Sigmoid colon (tissue), 7 donors: Measurements from ENCODE around the gene VIPR2. TPM values are rescaled to one million over a fixed set of nuclear protein-coding genes. Genes with fewer than 3 reads are reported as not detected.

Experiments used
- DNase-seq: peaks from one replicate; pipeline ENCODE4 v3.0.0-alpha.2; 2019
- H3K27ac ChIP-seq, 4 donors: fragments of 200-600 bp; sonication (generic); one replicate each; pipeline ENCODE4 v1.5.1; 2016 to 2019; ENCODE audit warnings: mild to moderate bottlenecking in 1 of 4
- H3K27me3 ChIP-seq, 3 donors: fragments of 200-600 bp; sonication (generic); one replicate each; pipeline ENCODE4 v1.5.1; 2019; ENCODE audit warnings: mild to moderate bottlenecking in 1 of 3
- H3K36me3 ChIP-seq, 4 donors: fragments of 200-600 bp; sonication (generic); one replicate each; pipeline ENCODE4 v1.5.1; 2016 to 2019
- H3K4me1 ChIP-seq, 4 donors: fragments of 200-600 bp; sonication (generic); one replicate each; pipeline ENCODE4 v1.5.1; 2017 to 2019
- H3K4me3 ChIP-seq, 4 donors: fragments of 200-600 bp; sonication (generic); one replicate each; pipeline ENCODE4 v1.5.1; 2017 to 2019; ENCODE audit warnings: mild to moderate bottlenecking in 2 of 4, moderate library complexity in 1 of 4
- H3K9me3 ChIP-seq, 4 donors: fragments of 200-600 bp in 3 of 4; sonication (generic) in 3 of 4; one replicate each; pipeline versions ENCODE4 v1.5.1 to v1.6.1; 2013 to 2019
- CTCF ChIP-seq, 4 experiments: fragments of 450-650 bp in 3 of 4; fragments of 200-600 bp in 1 of 4; IDR thresholded peaks; one replicate each; pipeline ENCODE4 v1.5.1; 2016 to 2019; ENCODE audit warnings: antibody characterized with exemption in 4 of 4, mild to moderate bottlenecking in 3 of 4, moderate library complexity in 2 of 4
- EP300 ChIP-seq, 4 donors: sonication (generic); formaldehyde crosslinking; IDR thresholded peaks; one replicate each; pipeline ENCODE4 v1.6.1; 2017; ENCODE audit warnings: antibody characterized with exemption in 4 of 4
- POLR2A ChIP-seq, 2 donors: fragments of 450-650 bp; IDR thresholded peaks; one replicate each; pipeline ENCODE4 v1.6.1; 2016; ENCODE audit warnings: antibody characterized with exemption in 2 of 2, mild to moderate bottlenecking in 2 of 2, moderate library complexity in 2 of 2
- POLR2AphosphoS5 ChIP-seq, 4 donors: sonication (generic); formaldehyde crosslinking; IDR thresholded peaks; one replicate each; pipeline ENCODE4 v1.6.1; 2017; ENCODE audit warnings: antibody characterized with exemption in 4 of 4
- WGBS, 2 donors: extraction: QIAGEN DNeasy Blood & Tissue Kit; methylation state at CpG; one replicate each; pipeline ENCODE4 v1.1.7; 2013; 5-methylcytosine and 5-hydroxymethylcytosine counted together
- intact Hi-C: fragments of 100-400 bp; cut with DNase I; formaldehyde crosslinking; loops from one replicate; pipeline ENCODE4 v1.15.1; 2023
- polyA plus RNA-seq, 3 donors: library from polyadenylated mRNA; stranded (reverse); fragments of 200-250 nt; gene quantifications; one replicate each; pipeline ENCODE4 v1.2.3, GENCODE V29; 2013
- total RNA-seq, 4 donors: library from RNA; depleted of rRNA; stranded (reverse); fragments of >200 nt; gene quantifications; one replicate each; pipeline ENCODE4 v1.1.0, GENCODE V29; 2016
- donor health status: healthy with polysubstance abuse.
- donor health status: Bipolar disorder and iron deficiency.
- donor health status: healthy.

VIPR2 gene
- total and polyA plus RNA-seq, 7 donors, result 0.23 to 21.4 (median 11.7) TPM

- no peaks in the 10 kb centered on the region for H3K27me3 ChIP-seq
- peaks cover 0 to 50% (median 32%) of the 10 kb centered on the region in 4 donors for H3K4me1 ChIP-seq
- peaks cover 0 to 13% (median 0%) of the 10 kb centered on the region in 4 donors for H3K36me3 ChIP-seq
- H3K27ac ChIP-seq, result peak overlapping the region; percentile 67 to 87 (median 76)
- no peak overlapping the region for H3K4me3 ChIP-seq
- no peak for TF ChIP-seq POLR2A (IDR thresholded peaks at IDR 0.05)
- TF ChIP-seq POLR2AphosphoS5 (IDR thresholded peaks at IDR 0.05), result no peak
- no peak for TF ChIP-seq CTCF (IDR thresholded peaks at IDR 0.05)
- TF ChIP-seq EP300 (IDR thresholded peaks at IDR 0.05), result no peak
- intact Hi-C loops, result no loop called here
- WGBS, 2 donors, result 95% methylated on average over 10 of the region's 10 CpGs
- peak; percentile 63 for DNase-seq
- H3K9me3 ChIP-seq, result no peaks in the 10 kb centered on the region
These were observed 44.9 kb downstream of the VIPR2 start for GRCh38 chr7:159099711-159100231.

- peaks cover 0 to 50% (median 30%) of the 10 kb centered on the region in 4 donors for H3K4me1 ChIP-seq
- H3K27me3 ChIP-seq, result no peaks in the 10 kb centered on the region
- H3K27ac ChIP-seq, result peak overlapping the region; percentile 67 to 87 (median 76)
- peaks cover 0 to 13% (median 0%) of the 10 kb centered on the region in 4 donors for H3K36me3 ChIP-seq
- intact Hi-C loops, result no loop called here
- TF ChIP-seq EP300 (IDR thresholded peaks at IDR 0.05), result no peak
- no peak for TF ChIP-seq POLR2AphosphoS5 (IDR thresholded peaks at IDR 0.05)
- no peak for TF ChIP-seq POLR2A (IDR thresholded peaks at IDR 0.05)
- TF ChIP-seq CTCF (IDR thresholded peaks at IDR 0.05), result no peak
- H3K9me3 ChIP-seq, result no peaks in the 10 kb centered on the region
- DNase-seq, result peak; percentile 75
- no peak overlapping the region for H3K4me3 ChIP-seq
- 44 to 65% methylated on average over 22 of the region's 22 CpGs for WGBS, 2 donors
These were observed 45.6 kb downstream of the VIPR2 start for GRCh38 chr7:159098811-159099655.

GRCh38 chr7:159098424-159098786, 46.3 kb downstream of the VIPR2 start:
- DNase-seq, result no peak
- Histone ChIP-seq H3K27ac (peak overlapping the region; percentile 67 to 87 (median 76)), H3K27me3 (no peaks in the 10 kb centered on the region), H3K4me3 (no peak overlapping the region), H3K4me1 (peaks cover 0 to 50% (median 30%) of the 10 kb centered on the region in 4 donors), H3K9me3 (no peaks in the 10 kb centered on the region), H3K36me3 (peaks cover 0 to 13% (median 0%) of the 10 kb centered on the region in 4 donors)
- intact Hi-C loops, result no loop called here
- WGBS, 2 donors, result 57 to 80% methylated on average over 6 of the region's 6 CpGs
- TF ChIP-seq POLR2AphosphoS5 (IDR thresholded peaks at IDR 0.05) (no peak), CTCF (IDR thresholded peaks at IDR 0.05) (no peak), POLR2A (IDR thresholded peaks at IDR 0.05) (no peak), EP300 (IDR thresholded peaks at IDR 0.05) (no peak)

GRCh38 chr7:159097661-159098423, 46.8 kb downstream of the VIPR2 start:
- Histone ChIP-seq H3K4me1 (peaks cover 0 to 50% (median 30%) of the 10 kb centered on the region in 4 donors), H3K9me3 (no peaks in the 10 kb centered on the region), H3K36me3 (peaks cover 0 to 8% (median 0%) of the 10 kb centered on the region in 4 donors), H3K27ac (peak overlapping the region; percentile 67 to 87 (median 76)), H3K4me3 (no peak overlapping the region), H3K27me3 (no peaks in the 10 kb centered on the region)
- intact Hi-C loops, result no loop called here
- TF ChIP-seq EP300 (IDR thresholded peaks at IDR 0.05), result no peak
- no peak for TF ChIP-seq POLR2AphosphoS5 (IDR thresholded peaks at IDR 0.05)
- TF ChIP-seq POLR2A (IDR thresholded peaks at IDR 0.05), result no peak
- no peak for TF ChIP-seq CTCF (IDR thresholded peaks at IDR 0.05)
- peak; percentile 60 for DNase-seq
- 89 to 92% methylated on average over 23 of the region's 23 CpGs for WGBS, 2 donors
